HepG2 (cell line): ENCODE results near the gene HYLS1.

ENCODE experiments used
- ASH2L ChIP-seq: fragments of 300-600, 200-600 bp; sonication (generic); IDR thresholded peaks from 2 replicates; pipeline ENCODE4 v1.7.0; 2017; ENCODE audit warnings: low read depth, mild to moderate bottlenecking, moderate library complexity, mixed read lengths, low read length; ENCODE audit not compliant: insufficient read length
- EZH2 ChIP-seq: conservative IDR thresholded peaks from 2 replicates; pipeline ENCODE4 v1.6.1; 2012; ENCODE audit warnings: mild to moderate bottlenecking, low read depth, low read length, moderate library complexity
- MZF1 ChIP-seq: sonication (generic); formaldehyde crosslinking; IDR thresholded peaks from 2 replicates; pipeline ENCODE4 v1.8.1; 2023; ENCODE audit warnings: mild to moderate bottlenecking, missing genetic modification reagents, borderline replicate concordance
- POLR2A ChIP-seq, 2 experiments: IDR thresholded peaks; 2 replicates each; pipeline ENCODE4 v1.6.1; 2011; ENCODE audit warnings: low read depth in 2 of 2, low read length in 2 of 2, mild to moderate bottlenecking in 1 of 2, moderate library complexity in 1 of 2; ENCODE audit not compliant: insufficient read depth in 1 of 2
- ZNF883 ChIP-seq: sonication (generic); formaldehyde crosslinking; IDR thresholded peaks from 2 replicates; pipeline ENCODE4 v1.5.1; 2020; ENCODE audit warnings: mild to moderate bottlenecking, missing genetic modification reagents; ENCODE audit errors: not compliant biosample characterization

- TF ChIP-seq MZF1 (CRISPR knock-in tag) (no peak), ASH2L (no peak), ZNF883 (CRISPR knock-in tag) (no peak), POLR2A (IDR thresholded peaks at IDR 0.05; ENCODE audit: insufficient read depth in 1 of 2, low read depth in 2 of 2, low read length in 2 of 2) (no peak), EZH2 (no peak)
Measured at GRCh38 chr11:125943661-125944349, 56.3 kb downstream of the HYLS1 start.
